MM.1S (cell line): ENCODE measurements around the gene XRCC5.

ENCODE experiments used
- CTCF ChIP-seq: fragments of 300-600 bp; sonication (generic); IDR thresholded peaks from 2 replicates; pipeline ENCODE4 v1.5.1; 2016; ENCODE audit warnings: antibody characterized with exemption, low read length, mixed read lengths
- EZH2 ChIP-seq: fragments of 300-600 bp; sonication (generic); optimal IDR thresholded peaks from 2 replicates; pipeline ENCODE3; 2017; ENCODE audit warnings: low read depth, mild to moderate bottlenecking, antibody characterized with exemption, low read length, mixed read lengths
- EZH2phosphoT487 ChIP-seq: fragments of 300-600 bp; sonication (generic); IDR thresholded peaks from 2 replicates; pipeline ENCODE4 v1.6.1; 2018; ENCODE audit warnings: antibody characterized with exemption, low read length

GRCh38 chr2:216172493-216172892 lies 63.3 kb downstream of the XRCC5 start:
- TF ChIP-seq CTCF (no peak), EZH2phosphoT487 (no peak), EZH2 (no peak)
